ENCODE data around the gene IL1RN. TPM values are rescaled to one million over a fixed set of nuclear protein-coding genes. Genes with fewer than 3 reads are reported as not detected.

Gene IL1RN
- total RNA-seq, 1 donor, result 1.1 TPM

GRCh38 chr2:113176696-113177355 lies 49.4 kb downstream of the IL1RN start:
- TF ChIP-seq CTCF (IDR thresholded peaks at IDR 0.05; ENCODE audit: insufficient read depth, low read length), result no peak
- H3K4me3 ChIP-seq (ENCODE audit: low read depth, low read length), result no peak overlapping the region
- no peak for DNase-seq (ENCODE audit: low read depth)

- DNase-seq (ENCODE audit: low read depth), result no peak
- no peak overlapping the region for H3K4me3 ChIP-seq (ENCODE audit: low read depth, low read length)
- no peak for TF ChIP-seq CTCF (IDR thresholded peaks at IDR 0.05; ENCODE audit: insufficient read depth, low read length)
Observed at GRCh38 chr2:113178069-113178746, 50.8 kb downstream of the IL1RN start.

GRCh38 chr2:113178891-113179290 lies 51.5 kb downstream of the IL1RN start:
- no peak for DNase-seq (ENCODE audit: low read depth)
- H3K4me3 ChIP-seq (ENCODE audit: low read depth, low read length), result no peak overlapping the region
- TF ChIP-seq CTCF (IDR thresholded peaks at IDR 0.05; ENCODE audit: insufficient read depth, low read length), result no peak

- no peak for TF ChIP-seq CTCF (IDR thresholded peaks at IDR 0.05; ENCODE audit: insufficient read depth, low read length)
- DNase-seq (ENCODE audit: low read depth), result no peak
- H3K4me3 ChIP-seq (ENCODE audit: low read depth, low read length), result no peak overlapping the region
Observed at GRCh38 chr2:113179446-113180045, 52.1 kb downstream of the IL1RN start.

GRCh38 chr2:113180131-113180946 lies 52.9 kb downstream of the IL1RN start:
- no peak for DNase-seq (ENCODE audit: low read depth)
- H3K4me3 ChIP-seq (ENCODE audit: low read depth, low read length), result no peak overlapping the region
- no peak for TF ChIP-seq CTCF (IDR thresholded peaks at IDR 0.05; ENCODE audit: insufficient read depth, low read length)

- no peak for TF ChIP-seq CTCF (IDR thresholded peaks at IDR 0.05; ENCODE audit: insufficient read depth, low read length)
- no peak for DNase-seq (ENCODE audit: low read depth)
- no peak overlapping the region for H3K4me3 ChIP-seq (ENCODE audit: low read depth, low read length)
Observed at GRCh38 chr2:113181258-113182051, 54.1 kb downstream of the IL1RN start.
